Central memory CD4-positive, alpha-beta T cell (primary cell): ENCODE results near the gene NUS1.
"Not testable (repeated sequence)": the region's sequence is repeated elsewhere in the genome, so short reads cannot be mapped to it uniquely, and the experiment has no call there.

Experiments
- DNase-seq: peaks from one replicate; pipeline ENCODE4 v3.0.0; 2022

NUS1 gene

DNA sequence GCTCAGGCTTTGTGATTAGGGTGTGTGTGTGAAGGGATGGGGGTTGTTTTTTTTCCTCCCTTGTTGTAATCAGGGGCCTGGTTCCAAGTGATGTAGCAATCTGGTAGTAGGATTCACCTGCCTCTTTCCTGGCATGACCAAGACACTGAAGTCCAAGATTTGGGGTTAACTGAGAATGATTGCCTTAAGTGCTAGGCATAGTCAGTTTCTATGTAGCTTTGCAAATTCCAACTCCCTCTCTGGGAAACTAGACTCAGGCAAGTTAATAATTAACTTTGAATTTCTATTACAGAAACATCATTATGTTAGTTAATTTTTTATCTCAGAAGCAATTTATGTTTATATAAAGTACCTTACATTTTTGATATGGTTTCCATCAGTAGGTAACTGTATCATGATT lies 43.6 kb downstream of the NUS1 start:
- no peak for DNase-seq

DNA sequence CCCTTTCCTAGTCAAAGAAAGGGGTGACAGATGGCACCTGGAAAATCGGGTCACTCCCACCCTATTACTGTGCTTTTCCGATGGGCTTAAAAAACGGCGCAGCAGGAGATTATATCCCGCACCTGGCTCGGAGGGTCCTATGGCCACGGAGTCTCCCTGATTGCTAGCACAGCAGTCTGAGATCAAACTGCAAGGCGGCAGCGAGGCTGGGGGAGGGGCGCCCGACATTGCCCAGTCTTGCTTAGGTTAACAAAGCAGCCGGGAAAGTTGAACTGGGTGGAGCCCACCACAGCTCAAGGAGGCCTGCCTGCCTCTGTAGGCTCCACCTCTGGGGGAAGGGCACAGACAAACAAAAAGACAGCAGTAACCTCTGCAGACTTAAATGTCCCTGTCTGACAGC lies 46.3 kb downstream of the NUS1 start:
- DNase-seq, result not testable (repeated sequence)

DNA sequence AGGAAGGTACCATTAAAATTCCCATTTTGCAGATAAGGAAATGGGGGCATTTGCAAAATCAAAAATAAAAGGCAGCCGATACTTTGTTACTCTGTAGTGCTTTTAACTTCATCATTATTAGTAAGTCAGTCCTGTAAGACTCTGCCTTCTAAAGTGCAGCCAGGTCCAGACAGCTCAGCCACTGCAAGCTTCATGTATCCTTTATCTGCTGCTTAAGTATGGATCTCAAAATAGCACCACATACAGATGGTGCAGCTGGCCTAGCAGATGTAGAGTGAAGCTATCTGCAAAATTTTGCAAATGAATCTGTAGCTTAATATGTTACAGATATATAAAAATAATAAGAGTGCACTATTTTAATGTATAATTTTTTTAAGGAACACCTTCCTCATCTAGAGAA lies 53.4 kb downstream of the NUS1 start:
- DNase-seq, result no peak

DNA sequence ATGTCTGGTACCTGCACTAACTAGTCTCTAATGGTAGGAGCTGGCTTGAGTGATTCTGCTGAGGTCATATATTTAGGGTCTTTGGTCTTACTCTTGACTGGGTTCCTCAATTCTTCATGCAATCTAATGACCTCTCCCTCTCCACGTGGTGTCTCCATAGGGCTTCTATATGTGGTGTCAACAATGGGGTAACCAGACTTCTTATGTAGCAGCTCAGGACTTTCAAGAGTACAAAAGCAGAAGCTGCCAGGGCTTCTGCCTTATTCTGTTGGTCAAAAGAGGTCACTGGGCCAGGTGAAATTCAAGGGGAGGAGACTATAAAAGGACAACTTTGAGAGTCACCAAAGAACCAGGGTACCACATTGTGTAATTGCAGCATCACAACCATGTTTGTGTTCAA lies 54.3 kb downstream of the NUS1 start:
- DNase-seq, result no peak

DNA sequence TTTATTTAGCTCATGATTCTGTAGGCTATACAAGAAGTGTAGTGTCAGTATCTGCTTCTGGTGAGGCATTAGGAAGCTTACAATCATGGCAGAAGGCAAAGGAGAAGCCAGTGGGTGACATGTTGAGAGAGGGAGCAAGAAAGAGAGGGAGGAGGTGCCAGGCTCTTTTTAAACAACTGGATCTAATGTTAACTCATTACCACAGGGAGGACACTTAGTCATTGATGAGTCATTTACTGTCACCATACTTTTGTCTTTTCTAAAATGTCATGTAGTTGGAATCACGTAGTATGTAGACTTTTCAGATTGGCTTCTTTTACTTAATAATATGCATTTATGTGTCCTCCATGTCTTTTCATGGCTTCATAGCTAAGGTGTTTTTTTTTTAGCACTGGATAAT lies 58.1 kb downstream of the NUS1 start:
- no peak for DNase-seq

DNA sequence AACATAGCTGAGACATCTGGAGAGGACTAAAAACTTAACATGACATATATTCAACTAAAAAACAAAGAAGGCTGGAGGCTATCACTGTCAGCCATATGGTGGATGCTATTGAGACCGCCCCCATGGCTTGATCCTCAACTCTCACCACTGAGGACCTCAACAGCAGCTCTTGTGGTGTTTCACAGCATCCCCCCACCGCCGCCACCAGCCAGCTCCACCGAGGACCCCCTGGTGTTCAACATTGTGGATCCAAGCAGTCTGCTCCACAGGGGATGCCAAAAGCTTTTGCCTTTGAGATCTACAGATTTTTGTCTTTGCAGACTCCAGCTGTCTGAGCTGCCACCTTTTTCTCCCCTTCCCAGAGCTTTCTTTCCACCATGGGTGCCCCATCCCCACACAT lies 64.6 kb downstream of the NUS1 start:
- DNase-seq, result no peak

DNA sequence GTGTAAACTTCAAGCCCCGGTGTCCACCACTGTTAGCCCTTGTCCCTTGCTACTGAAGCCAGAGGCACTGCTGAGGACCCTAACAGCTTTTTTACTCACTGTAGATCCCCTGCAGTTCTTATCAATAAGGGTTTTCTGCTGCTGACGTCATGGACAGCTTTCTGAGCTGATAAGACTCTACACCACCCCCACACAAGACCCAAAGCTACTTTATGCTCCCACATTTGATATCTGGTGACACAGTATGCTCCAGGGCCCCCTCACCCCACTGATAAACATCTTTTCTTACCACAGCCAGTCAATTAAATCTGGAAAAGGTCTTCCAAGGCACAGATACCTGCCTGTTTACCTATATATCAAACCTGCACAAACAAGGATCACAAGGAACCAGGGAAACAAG lies 65.3 kb downstream of the NUS1 start:
- no peak for DNase-seq

DNA sequence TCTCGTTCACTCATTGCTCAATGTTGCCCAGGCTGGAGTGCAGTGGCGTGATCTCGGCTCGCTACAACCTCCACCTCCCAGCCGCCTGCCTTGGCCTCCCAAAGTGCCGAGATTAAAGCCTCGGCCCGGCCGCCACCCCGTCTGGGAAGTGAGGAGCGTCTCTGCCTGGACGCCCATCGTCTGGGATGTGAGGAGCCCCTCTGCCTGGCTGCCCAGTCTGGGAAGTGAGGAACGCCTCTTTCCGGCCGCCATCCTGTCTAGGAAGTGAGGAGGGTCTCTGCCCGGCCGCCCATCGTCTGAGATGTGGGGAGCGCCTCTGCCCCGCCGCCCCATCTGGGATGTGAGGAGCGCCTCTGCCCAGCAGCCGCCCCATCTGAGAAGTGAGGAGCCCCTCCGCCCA lies 75.4 kb downstream of the NUS1 start:
- DNase-seq, result not testable (repeated sequence)
